ENCODE data around the gene SPECC1. TPM values are rescaled to one million over a fixed set of nuclear protein-coding genes. Genes with fewer than 3 reads are reported as not detected.

Gene SPECC1
- total and polyA plus RNA-seq, 7 donors: 10.9 to 98.3 (median 43.5) TPM

GRCh38 chr17:20243524-20243923 is 234.4 kb downstream of the SPECC1 start:
- no peaks in the 10 kb centered on the region for H3K36me3 ChIP-seq
- TF ChIP-seq CTCF (IDR thresholded peaks at IDR 0.05): no peak
- TF ChIP-seq EP300 (IDR thresholded peaks at IDR 0.05): no peak
- no peak for TF ChIP-seq POLR2A (IDR thresholded peaks at IDR 0.05)
- TF ChIP-seq POLR2AphosphoS5 (IDR thresholded peaks at IDR 0.05): no peak
- no peak overlapping the region for H3K4me3 ChIP-seq
- intact Hi-C loops (cut with DNase I): no loop called here
- no peaks in the 10 kb centered on the region for H3K27me3 ChIP-seq
- WGBS, 2 donors: 97% methylated on average over 1 of the region's 1 CpG
- no peak for DNase-seq
- H3K9me3 ChIP-seq: no peaks in the 10 kb centered on the region
- H3K4me1 ChIP-seq: no peaks in the 10 kb centered on the region
- H3K27ac ChIP-seq: no peak overlapping the region

GRCh38 chr17:20244671-20245070 is 235.5 kb downstream of the SPECC1 start:
- no peak for DNase-seq
- TF ChIP-seq POLR2AphosphoS5 (IDR thresholded peaks at IDR 0.05): no peak
- TF ChIP-seq EP300 (IDR thresholded peaks at IDR 0.05): no peak
- TF ChIP-seq POLR2A (IDR thresholded peaks at IDR 0.05): no peak
- no peak for TF ChIP-seq CTCF (IDR thresholded peaks at IDR 0.05)
- 41 to 80% methylated on average over 1 of the region's 1 CpG for WGBS, 2 donors
- Histone ChIP-seq H3K9me3 (peaks cover 0 to 3% (median 0%) of the 10 kb centered on the region in 4 donors), H3K36me3 (no peaks in the 10 kb centered on the region), H3K27ac (no peak overlapping the region), H3K27me3 (no peaks in the 10 kb centered on the region), H3K4me1 (no peaks in the 10 kb centered on the region), H3K4me3 (no peak overlapping the region)
- intact Hi-C loops (cut with DNase I): no loop called here

GRCh38 chr17:20246692-20247091 is 237.5 kb downstream of the SPECC1 start:
- WGBS, 2 donors: 82 to 96% methylated on average over 1 of the region's 1 CpG
- intact Hi-C loops (cut with DNase I): no loop called here
- H3K4me1 ChIP-seq: no peaks in the 10 kb centered on the region
- DNase-seq: no peak
- no peak overlapping the region for H3K4me3 ChIP-seq
- TF ChIP-seq POLR2A (IDR thresholded peaks at IDR 0.05): no peak
- no peak for TF ChIP-seq EP300 (IDR thresholded peaks at IDR 0.05)
- TF ChIP-seq CTCF (IDR thresholded peaks at IDR 0.05): no peak
- no peak for TF ChIP-seq POLR2AphosphoS5 (IDR thresholded peaks at IDR 0.05)
- no peaks in the 10 kb centered on the region for H3K36me3 ChIP-seq
- H3K27ac ChIP-seq: no peak overlapping the region
- H3K27me3 ChIP-seq: no peaks in the 10 kb centered on the region
- peaks cover 0 to 3% (median 1%) of the 10 kb centered on the region in 4 donors for H3K9me3 ChIP-seq

GRCh38 chr17:20253323-20253722 is 244.2 kb downstream of the SPECC1 start:
- 89 to 91% methylated on average over 7 of the region's 7 CpGs for WGBS, 2 donors
- no peaks in the 10 kb centered on the region for H3K27me3 ChIP-seq
- peaks cover 0 to 3% (median 1%) of the 10 kb centered on the region in 4 donors for H3K9me3 ChIP-seq
- H3K4me3 ChIP-seq: no peak overlapping the region
- H3K4me1 ChIP-seq: no peaks in the 10 kb centered on the region
- intact Hi-C loops (cut with DNase I): no loop called here
- H3K27ac ChIP-seq: no peak overlapping the region
- TF ChIP-seq EP300 (IDR thresholded peaks at IDR 0.05) (no peak), POLR2A (IDR thresholded peaks at IDR 0.05) (no peak), POLR2AphosphoS5 (IDR thresholded peaks at IDR 0.05) (no peak), CTCF (IDR thresholded peaks at IDR 0.05) (no peak)
- no peak for DNase-seq
- no peaks in the 10 kb centered on the region for H3K36me3 ChIP-seq

- H3K36me3 ChIP-seq: no peaks in the 10 kb centered on the region
- H3K4me1 ChIP-seq: no peaks in the 10 kb centered on the region
- intact Hi-C loops (cut with DNase I): no loop called here
- H3K27me3 ChIP-seq: no peaks in the 10 kb centered on the region
- peaks cover 0 to 2% (median 0%) of the 10 kb centered on the region in 4 donors for H3K9me3 ChIP-seq
- 90 to 94% methylated on average over 2 of the region's 2 CpGs for WGBS, 2 donors
- no peak overlapping the region for H3K4me3 ChIP-seq
- no peak for DNase-seq
- no peak for TF ChIP-seq POLR2A (IDR thresholded peaks at IDR 0.05)
- TF ChIP-seq POLR2AphosphoS5 (IDR thresholded peaks at IDR 0.05): no peak
- no peak for TF ChIP-seq EP300 (IDR thresholded peaks at IDR 0.05)
- no peak for TF ChIP-seq CTCF (IDR thresholded peaks at IDR 0.05)
- peak overlapping the region in 1 of 4 donors; percentile 29 for H3K27ac ChIP-seq
Measured at GRCh38 chr17:20254541-20254940, 245.4 kb downstream of the SPECC1 start.

Data from sigmoid colon (tissue), 7 donors.